Measurements from ENCODE around the gene ATXN7L3.
A peak's percentile ranks its signal among the peaks of the same experiment; 100 is the strongest.
"Not testable (repeated sequence)": the region's sequence is repeated elsewhere in the genome, so short reads cannot be mapped to it uniquely, and the experiment has no call there.

The ATXN7L3 gene, protein sequence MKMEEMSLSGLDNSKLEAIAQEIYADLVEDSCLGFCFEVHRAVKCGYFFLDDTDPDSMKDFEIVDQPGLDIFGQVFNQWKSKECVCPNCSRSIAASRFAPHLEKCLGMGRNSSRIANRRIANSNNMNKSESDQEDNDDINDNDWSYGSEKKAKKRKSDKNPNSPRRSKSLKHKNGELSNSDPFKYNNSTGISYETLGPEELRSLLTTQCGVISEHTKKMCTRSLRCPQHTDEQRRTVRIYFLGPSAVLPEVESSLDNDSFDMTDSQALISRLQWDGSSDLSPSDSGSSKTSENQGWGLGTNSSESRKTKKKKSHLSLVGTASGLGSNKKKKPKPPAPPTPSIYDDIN

GRCh38 chr17:44199553-44200477, at the start of gene ATXN7L3:
TSS of gene ATXN7L3 (minus strand) at chr17:44199884. CDS start at chr17:44198070, 1,814 bp downstream.
- DNase-seq, result peak; percentile 95 to 97

- DNase-seq, result no peak
Measured at GRCh38 chr17:44247876-44248736, 48.4 kb upstream of the ATXN7L3 start.

DNA sequence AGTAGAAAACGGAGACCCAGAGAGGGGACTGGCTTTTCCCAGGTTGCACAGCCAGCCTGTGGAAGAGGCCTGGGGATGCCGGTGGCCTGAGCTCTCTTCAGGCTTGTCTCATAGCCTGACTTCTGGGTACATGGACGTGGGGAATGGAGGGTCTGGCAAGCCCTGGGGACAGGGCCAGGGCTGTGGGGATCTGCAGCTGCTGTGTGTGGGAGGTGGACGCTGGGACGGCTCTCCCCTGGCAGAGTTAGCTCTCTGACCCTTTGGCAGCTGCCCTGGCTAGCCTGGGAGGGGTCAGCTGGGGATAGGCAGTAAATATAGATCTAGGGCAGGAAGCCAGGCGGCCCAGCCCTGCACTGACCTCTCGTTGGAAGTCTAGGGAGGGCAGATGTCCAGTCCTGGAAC, 47.8 kb upstream of the ATXN7L3 start:
- no peak for DNase-seq

DNA sequence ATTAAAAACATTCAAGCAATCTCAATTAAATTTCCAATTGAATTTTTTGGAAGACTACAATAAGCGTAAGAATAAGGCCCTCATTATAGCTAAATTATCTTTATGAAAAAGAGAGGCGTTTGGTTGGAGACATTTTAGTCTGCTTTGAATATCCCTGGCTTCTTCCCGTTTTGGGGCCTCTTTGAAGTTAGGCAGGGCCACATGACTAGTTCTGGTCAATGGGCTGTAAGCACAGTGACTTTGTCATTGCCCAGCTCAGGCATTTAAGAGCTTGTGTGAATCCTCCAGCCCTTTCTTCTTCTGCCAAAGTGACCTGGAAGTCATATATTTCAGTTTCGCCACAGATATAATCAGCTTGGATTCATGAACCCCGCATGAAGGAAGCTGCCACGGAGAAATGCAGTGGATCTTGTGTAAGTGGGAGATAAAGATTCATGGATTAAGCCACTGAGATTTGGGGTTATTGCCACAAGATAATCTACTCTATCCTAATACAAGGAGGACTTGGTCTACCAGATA, 41.5 kb upstream of the ATXN7L3 start:
- DNase-seq, result peak in 1 of 2 experiments; percentile 21

GRCh38 chr17:44237886-44238285, 38.2 kb upstream of the ATXN7L3 start:
- not testable (repeated sequence) for DNase-seq

GRCh38 chr17:44236444-44236991, 36.8 kb upstream of the ATXN7L3 start:
- no peak for DNase-seq

DNA sequence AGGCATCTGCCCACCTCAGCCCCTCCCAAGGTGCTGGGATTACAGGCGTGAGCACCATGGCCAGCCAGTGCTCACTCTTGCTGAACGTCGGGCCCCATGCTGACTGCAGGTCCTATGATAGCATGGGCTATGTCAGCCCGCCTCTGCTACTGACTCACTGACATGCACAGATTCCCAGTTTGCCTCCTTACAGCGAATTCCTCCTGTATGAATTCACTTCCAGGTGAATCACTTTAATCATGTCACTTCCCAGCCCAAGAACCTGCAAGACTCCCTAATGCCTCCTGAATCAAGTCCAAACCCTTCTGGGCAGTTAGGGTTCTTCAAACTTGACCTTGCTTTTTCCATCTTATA, 35.9 kb upstream of the ATXN7L3 start:
- no peak for DNase-seq

DNA sequence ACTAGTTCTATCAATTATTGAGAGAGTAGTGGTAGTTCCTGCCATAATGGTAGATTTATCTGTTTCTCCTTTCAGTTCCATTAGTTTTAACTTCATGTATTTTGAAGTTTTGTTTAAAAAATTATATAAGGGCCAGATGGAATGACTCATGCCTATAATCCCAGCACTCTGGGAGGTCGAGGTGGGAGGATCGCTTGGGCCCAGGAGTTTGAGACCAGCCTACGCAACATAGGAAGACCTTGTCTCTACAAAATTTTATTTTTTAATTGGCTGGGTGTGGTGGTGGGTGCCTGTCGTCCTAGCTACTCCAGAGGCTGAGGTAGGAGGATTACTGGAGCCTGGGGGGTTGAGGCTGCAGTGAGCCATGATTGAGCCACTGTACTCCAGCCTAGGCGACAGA, 33.9 kb upstream of the ATXN7L3 start:
- DNase-seq, result no peak

DNA sequence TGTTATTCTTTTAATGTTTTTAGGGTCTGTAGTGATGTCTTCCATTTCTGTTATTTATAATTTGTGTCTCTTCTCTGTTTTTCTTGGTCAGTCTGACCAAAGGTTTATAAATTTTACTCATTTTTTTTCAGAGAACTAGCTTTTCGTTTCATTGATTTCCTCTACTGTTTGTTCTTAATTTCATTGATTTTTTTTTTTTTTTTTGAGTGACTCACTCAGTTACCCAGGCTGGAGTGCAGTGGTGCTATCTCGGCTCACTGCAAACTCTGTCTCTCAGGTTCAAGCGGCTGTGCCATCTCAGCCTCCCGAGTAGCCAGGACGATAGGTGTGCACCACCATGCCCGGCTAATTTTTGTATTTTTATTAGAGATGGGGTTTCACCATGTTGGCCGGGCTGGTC, 32.4 kb upstream of the ATXN7L3 start:
- no peak for DNase-seq

DNA sequence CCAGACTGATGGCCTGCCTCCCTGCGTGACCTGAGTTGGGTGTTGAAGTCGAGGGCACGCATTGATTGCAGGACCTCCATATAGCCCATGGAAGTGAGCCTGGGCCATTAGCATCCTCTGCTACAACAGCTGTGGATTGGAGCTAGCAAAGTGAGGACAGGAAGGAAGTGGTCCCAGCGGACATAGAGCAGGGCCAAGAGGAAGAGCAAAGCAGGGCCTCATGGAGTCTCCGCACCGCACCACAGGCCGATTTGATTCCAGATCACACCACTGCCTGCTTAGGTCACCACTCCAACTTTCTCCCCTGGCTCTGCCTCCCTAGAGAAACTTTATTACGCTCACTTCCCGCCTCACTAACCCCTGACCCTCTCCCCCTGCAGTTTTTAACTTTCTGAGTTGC, 30.5 kb upstream of the ATXN7L3 start:
- DNase-seq, result no peak

- no peak for DNase-seq
Measured at GRCh38 chr17:44229090-44229489, 29.4 kb upstream of the ATXN7L3 start.

DNA sequence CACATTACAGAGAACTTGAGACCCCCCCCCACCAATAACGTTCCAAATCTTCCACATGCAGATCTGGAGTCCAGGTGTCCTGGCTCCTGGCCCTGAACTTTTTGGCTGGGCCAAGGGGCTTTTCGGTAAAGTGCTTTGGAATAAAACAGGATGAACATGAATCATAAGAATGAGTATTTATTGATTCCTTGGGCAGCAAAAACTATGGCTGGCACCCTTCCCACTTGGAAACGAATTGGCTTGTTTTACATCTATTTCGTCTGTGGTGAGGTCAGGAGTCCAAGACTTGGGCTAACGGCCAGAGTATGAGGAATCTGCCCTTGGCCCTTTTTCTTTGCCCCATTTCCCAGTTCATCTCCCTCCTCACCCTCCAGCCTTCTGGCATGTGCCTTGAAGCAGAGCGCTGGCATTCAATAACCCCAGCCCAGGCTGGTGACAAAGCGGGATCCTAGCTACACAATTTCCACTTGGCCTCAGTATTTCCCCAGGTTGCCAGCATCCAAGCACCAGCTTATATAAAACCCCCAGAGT, 23.9 kb upstream of the ATXN7L3 start:
- DNase-seq, result no peak

- peak; percentile 46 to 58 for DNase-seq
Measured at GRCh38 chr17:44222112-44222869, 22.6 kb upstream of the ATXN7L3 start.

DNA sequence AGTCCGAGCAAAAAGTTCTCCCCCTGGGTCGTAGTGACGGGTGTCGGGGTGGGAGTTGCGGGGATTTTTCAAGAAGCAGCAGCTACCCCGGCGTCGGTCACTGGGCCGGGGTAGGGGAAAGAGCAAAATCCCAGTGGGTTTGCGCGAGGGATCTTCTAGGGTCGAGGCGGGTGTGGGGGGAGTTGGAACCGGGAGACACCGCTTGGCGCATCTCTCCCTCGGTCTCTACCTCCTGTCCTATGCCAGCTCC, 22.1 kb upstream of the ATXN7L3 start:
- DNase-seq, result no peak

GRCh38 chr17:44221084-44221861, 21.6 kb upstream of the ATXN7L3 start:
- peak; percentile 57 to 59 for DNase-seq

DNA sequence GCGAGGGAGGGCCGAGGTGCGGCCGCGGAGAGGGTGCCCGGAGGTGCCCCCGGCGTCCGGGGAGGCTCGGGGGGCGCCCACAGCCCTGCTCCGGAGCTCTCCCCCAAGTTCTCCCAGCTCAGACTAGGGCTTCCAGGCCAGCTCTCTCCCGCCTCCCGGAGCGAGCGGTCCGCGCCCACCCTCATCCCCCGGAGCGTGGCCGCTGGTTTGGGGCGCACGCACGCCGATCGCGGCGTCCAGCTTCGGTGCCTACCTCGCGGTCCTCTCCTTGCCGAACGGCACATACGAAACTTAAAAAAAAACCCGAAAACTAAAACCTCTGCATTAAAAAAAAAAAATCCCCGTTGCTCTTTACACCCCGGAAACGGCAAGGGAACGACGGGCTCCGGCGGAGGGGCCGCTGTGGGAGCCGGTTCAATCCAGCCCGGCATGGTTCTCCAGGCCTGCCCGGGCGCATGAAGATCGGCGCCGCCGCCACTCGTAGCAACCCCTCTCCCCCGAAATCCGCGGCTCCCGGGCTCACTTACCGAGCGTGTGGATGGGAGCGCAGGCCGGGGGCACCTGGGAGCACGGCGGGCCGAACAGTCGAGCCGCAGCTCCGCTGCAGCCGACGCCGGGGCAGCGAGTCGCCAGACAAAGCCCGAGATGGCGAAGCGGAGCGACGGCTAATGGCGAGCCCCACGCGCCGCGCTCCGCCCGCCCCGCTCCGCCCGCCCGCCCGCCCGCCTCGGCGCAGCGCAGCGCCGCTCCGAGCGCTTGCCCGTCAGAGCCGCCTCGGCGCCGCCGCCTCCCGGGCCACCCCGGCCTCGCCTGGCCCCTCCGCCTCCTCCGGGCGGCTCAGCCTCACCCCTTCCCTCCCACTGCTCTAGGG, 20.8 kb upstream of the ATXN7L3 start:
- DNase-seq, result peak in 1 of 2 experiments; percentile 21

DNA sequence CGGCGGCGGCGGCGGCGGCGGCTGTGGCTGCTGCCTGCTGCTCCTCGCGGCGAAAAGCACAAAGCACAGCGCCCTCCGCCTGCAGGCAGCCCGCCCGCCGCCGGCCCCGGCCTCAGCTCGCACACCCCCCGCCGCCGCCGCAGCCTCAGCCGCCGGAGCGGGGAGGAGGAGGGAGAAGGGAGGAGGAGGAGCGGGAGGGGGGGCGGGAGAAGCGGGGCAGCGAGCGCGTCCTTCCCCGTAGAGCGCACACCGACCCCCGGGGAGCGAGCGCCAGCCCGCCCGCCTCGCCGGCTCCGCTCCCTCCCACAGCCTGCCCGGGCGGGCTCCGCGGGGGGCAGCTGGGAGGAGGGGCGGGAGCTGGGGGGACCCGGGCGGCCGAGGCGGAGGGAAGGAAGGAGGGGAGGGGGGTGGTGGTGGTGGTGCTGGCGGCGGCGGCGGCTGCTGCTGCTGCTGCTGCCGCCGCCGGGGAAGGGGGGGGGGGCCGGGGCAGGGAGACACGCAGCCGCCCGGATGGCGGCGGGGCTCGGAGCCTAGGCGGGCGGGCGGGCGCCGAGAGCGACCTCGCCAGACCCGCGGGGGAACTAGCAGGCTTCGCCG, 20.0 kb upstream of the ATXN7L3 start, which contains the start of gene UBTF:
TSS of gene UBTF (minus strand) at position 60 of the 597 bp plus-strand sequence. CDS start 1,446 bp downstream, outside the sequence.
- peak; percentile 20 to 46 for DNase-seq

DNA sequence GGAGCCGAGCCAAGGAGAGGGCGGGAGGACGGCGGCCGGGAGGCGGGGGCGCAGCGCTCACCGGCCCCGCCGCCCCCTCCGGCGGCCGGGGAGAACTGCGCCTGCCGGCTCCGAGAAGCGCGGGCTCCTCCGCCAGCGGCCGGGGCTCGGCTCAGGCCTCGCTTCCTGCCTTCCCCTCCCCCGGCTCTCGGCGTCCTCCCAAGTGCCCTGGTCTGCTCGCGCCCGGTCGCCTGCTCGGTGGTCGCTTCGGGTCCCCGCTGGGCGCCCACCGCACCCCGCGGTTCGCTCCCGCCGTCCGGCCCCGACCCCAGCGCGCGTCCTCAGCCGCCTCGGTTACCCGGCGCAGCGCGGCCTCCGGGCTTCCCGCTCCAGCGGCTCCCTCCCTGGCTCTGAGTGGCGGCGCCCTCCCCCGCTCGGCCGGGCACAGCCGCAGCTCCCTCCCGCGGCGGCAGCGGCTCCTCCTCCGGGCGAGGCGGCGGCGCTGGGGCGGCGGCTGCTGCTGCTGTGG, 19.5 kb upstream of the ATXN7L3 start:
- DNase-seq, result peak; percentile 51 to 57

Measured in AML-193 (cell line).